Adipocyte (in vitro differentiated cells): ENCODE measurements around the gene POLE.
A peak's percentile ranks its signal among the peaks of the same experiment; 100 is the strongest.

Experiments
- DNase-seq: peaks from one replicate; pipeline ENCODE4 v3.0.0-alpha.2; 2015; ENCODE audit warnings: low read depth
- H3K27me3 ChIP-seq: replicated peaks from 2 replicates; pipeline ENCODE4 v1.7.0; 2013; ENCODE audit warnings: mild to moderate bottlenecking, low read length, moderate library complexity; ENCODE audit not compliant: control insufficient read depth, insufficient read depth
- H3K36me3 ChIP-seq: 2 replicates; pipeline ENCODE4 v1.7.0; 2013; ENCODE audit warnings: low read length, mild to moderate bottlenecking, moderate library complexity; ENCODE audit not compliant: control insufficient read depth, insufficient read depth, severe bottlenecking
- H3K4me1 ChIP-seq: 2 replicates; pipeline ENCODE4 v1.7.0; 2013; ENCODE audit warnings: mild to moderate bottlenecking, low read length, moderate library complexity; ENCODE audit not compliant: control insufficient read depth, insufficient read depth
- H3K4me3 ChIP-seq: 2 replicates; pipeline ENCODE4 v1.7.0; 2013; ENCODE audit warnings: mild to moderate bottlenecking, low read length, moderate library complexity
- H3K9ac ChIP-seq: 2 replicates; pipeline ENCODE4 v1.7.0; 2013; ENCODE audit warnings: mild to moderate bottlenecking, low read length, moderate library complexity
- H3K9me3 ChIP-seq: 2 replicates; pipeline ENCODE4 v1.7.0; 2013; ENCODE audit warnings: mild to moderate bottlenecking, low read length, moderate library complexity; ENCODE audit not compliant: control insufficient read depth

Gene POLE

DNA sequence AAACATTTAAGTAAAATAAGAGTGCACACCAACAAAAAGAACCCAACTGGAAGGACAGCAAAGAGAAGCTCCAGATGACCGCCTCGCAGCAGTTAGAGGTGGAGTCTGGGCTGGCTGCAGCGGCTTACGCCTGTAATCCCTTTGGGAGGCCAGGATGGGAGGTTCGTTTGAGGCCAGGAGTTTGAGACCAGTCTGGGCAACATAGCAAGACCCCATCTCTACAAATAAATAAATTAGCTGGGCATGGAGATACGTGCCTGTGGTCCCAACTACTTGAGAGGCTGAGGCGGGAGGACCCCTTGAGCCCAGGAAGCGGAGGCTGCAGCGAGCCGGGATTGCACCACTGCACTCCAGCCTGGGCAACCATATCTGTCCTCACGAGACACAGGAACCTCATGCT is 92.0 kb downstream of the POLE start:
- H3K4me3 ChIP-seq, result no peak overlapping the region
- H3K36me3 ChIP-seq, result no peaks in the 10 kb centered on the region
- DNase-seq, result no peak
- H3K4me1 ChIP-seq, result peaks cover 7% of the 10 kb centered on the region
- no peaks in the 10 kb centered on the region for H3K9me3 ChIP-seq
- H3K9ac ChIP-seq, result no peak overlapping the region
- no peaks in the 10 kb centered on the region for H3K27me3 ChIP-seq

GRCh38 chr12:132593938-132594358 is 93.2 kb downstream of the POLE start:
- H3K27me3 ChIP-seq, result peaks cover 3% of the 10 kb centered on the region
- H3K9ac ChIP-seq, result no peak overlapping the region
- DNase-seq, result peak; percentile 87
- peak overlapping the region; percentile 42 for H3K4me3 ChIP-seq
- H3K4me1 ChIP-seq, result peaks cover 7% of the 10 kb centered on the region
- H3K36me3 ChIP-seq, result no peaks in the 10 kb centered on the region
- H3K9me3 ChIP-seq, result peaks cover 4% of the 10 kb centered on the region

DNA sequence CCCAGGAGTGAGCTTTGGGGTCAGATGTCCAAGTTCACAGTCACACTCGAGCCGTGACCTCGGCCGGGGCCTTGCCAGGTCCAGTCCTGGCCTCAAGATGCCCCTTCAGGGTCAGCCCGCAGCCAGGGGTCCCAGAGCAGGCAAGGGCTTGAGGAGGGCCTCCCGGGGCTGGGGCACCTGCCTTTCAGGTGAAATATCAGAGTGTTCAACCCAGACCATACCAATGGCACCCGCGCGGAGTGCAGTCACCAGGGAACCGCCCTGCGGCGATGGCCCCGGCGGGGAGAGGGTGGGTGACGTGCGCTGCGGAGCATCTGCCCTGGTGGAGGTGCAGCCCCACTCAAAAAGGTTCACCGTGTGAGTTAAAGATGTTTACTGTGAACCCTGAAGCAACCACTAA is 93.6 kb downstream of the POLE start:
- H3K4me3 ChIP-seq, result peak overlapping the region; percentile 42
- peaks cover 7% of the 10 kb centered on the region for H3K9me3 ChIP-seq
- peaks cover 7% of the 10 kb centered on the region for H3K27me3 ChIP-seq
- H3K36me3 ChIP-seq, result no peaks in the 10 kb centered on the region
- peaks cover 7% of the 10 kb centered on the region for H3K4me1 ChIP-seq
- no peak overlapping the region for H3K9ac ChIP-seq
- no peak for DNase-seq

GRCh38 chr12:132593071-132593470 is 94.1 kb downstream of the POLE start:
- Histone ChIP-seq H3K9me3 (peaks cover 7% of the 10 kb centered on the region), H3K9ac (no peak overlapping the region), H3K36me3 (no peaks in the 10 kb centered on the region), H3K4me1 (peaks cover 7% of the 10 kb centered on the region), H3K27me3 (peaks cover 12% of the 10 kb centered on the region), H3K4me3 (no peak overlapping the region)
- DNase-seq, result no peak

GRCh38 chr12:132592282-132592970 is 94.7 kb downstream of the POLE start:
- Histone ChIP-seq H3K27me3 (peaks cover 17% of the 10 kb centered on the region), H3K4me1 (peaks cover 5% of the 10 kb centered on the region), H3K36me3 (no peaks in the 10 kb centered on the region), H3K9ac (no peak overlapping the region), H3K4me3 (no peak overlapping the region), H3K9me3 (peaks cover 7% of the 10 kb centered on the region)
- no peak for DNase-seq

DNA sequence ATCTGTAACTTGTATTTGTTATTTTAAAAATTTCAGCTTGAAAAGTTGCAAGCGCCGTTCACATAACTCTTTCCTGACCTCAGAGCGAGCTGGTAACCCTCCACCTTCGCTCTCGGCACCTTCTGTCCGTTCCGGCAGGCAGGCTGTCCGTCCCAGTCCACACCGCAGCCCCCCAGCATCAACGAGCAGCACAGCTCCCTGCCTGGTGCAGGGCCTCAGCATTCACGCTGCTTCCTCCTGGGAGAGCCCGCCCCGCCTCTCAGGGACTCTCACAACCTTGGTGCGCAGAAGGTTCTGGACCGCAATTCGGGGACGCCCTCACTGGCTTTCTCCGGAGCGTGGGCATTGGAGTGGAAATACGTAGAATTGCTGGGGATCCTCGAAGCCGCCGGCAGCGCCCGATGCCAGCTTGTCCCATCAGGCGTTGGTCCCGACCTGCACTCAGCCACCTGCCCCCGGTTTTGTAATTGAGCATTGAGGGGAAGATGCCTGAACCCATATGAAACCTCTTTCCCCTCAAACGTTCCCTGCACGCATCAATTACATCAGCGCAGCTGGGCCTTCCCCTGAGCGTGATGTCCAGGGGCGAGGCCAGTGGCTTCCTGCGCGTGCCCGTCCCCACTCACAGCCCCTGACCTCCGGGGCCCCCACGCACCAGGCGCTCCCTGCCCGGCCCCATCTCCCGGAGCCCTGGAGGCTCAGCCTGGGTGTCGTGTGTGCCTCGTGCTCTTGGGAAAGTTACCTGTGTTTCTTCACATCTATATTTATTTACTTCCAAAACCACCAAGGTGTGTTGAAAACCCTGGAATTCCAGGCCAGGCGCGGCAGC is 95.8 kb downstream of the POLE start:
- H3K4me1 ChIP-seq, result peaks cover 3% of the 10 kb centered on the region
- DNase-seq, result no peak
- no peaks in the 10 kb centered on the region for H3K36me3 ChIP-seq
- H3K9me3 ChIP-seq, result peaks cover 7% of the 10 kb centered on the region
- H3K9ac ChIP-seq, result no peak overlapping the region
- H3K27me3 ChIP-seq, result peaks cover 17% of the 10 kb centered on the region
- no peak overlapping the region for H3K4me3 ChIP-seq

DNA sequence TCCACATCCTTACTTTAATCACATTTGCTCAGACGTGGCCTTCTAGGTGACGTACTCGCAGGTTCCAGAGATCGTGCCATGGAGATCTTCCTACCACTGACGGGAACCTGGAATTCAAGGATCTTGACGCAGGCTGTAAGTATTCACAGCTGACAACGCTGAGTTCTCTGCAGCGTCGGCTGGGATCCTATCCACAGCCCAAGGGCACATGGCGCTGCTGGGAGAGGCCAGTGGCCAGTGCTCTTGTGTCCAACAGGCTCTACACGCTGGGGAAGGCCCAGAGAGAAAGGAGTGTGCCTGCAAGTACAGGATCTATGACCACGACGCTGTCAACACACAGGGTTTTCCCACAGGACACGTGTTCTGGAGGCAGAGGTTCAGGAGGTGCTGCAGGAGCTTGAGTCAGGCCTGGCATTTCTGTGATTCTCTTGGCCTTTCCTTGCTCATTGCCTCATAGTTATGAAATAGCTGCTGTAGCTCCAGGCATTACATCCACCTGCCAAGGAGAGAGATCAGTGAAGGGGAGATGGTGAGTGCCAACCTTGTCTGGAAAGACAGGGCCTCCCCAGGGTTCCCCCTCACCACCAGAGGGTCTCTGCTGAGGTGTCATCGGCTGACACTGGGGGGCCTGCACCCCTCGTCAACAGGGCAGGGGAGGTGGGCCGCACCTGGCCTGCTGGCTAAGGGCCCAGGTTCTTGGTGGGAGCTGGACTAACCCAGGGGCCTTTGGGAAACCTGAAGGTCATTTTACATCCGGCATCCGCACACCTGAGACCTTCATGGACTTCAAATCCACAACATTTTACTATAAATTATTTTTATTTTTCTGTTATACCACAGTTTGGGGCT is 98.1 kb downstream of the POLE start:
- Histone ChIP-seq H3K9ac (no peak overlapping the region), H3K27me3 (peaks cover 17% of the 10 kb centered on the region), H3K9me3 (peaks cover 7% of the 10 kb centered on the region), H3K4me3 (no peak overlapping the region), H3K4me1 (no peaks in the 10 kb centered on the region), H3K36me3 (no peaks in the 10 kb centered on the region)
- no peak for DNase-seq

DNA sequence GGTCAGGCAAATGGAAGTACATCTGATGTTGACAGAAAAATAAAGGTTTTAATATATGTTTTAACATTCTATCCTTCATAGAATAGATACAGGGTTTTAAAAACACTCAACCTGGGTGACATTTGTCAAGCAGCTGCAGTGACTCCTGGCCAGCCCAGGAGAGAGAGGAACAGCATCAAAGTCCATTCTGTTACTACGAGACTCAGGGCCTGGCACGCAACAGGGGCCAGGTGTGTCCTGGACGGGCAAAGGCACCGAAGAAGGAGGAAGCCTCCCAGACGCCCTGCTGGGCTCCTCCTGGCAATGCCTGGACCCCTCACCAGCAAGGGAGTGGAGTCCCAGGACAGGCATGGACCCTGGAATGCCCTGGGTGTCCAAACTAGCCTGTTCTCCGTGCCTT is 98.8 kb downstream of the POLE start:
- peaks cover 17% of the 10 kb centered on the region for H3K27me3 ChIP-seq
- no peak overlapping the region for H3K9ac ChIP-seq
- no peaks in the 10 kb centered on the region for H3K36me3 ChIP-seq
- H3K9me3 ChIP-seq, result peaks cover 7% of the 10 kb centered on the region
- no peak overlapping the region for H3K4me3 ChIP-seq
- no peak for DNase-seq
- H3K4me1 ChIP-seq, result no peaks in the 10 kb centered on the region

DNA sequence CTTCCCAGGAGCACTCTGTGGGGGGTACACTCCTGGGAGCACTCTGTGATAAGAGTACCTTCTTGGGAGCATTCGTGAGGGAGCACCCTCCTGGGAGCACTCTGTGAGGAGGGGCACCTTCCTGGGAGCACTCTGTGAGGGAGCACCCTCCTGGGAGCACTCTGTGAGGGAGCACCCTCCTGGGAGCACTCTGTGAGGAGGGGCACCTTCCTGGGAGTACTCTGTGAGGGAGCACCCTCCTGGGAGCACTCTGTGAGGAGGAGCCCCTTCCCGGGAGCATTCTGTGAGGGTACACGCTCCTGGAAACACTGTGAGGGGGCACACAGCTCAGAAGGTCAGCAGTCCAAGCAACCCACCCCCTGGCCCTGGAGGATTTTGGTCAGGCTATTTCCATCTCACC is 99.4 kb downstream of the POLE start:
- H3K9me3 ChIP-seq, result peaks cover 7% of the 10 kb centered on the region
- H3K4me1 ChIP-seq, result no peaks in the 10 kb centered on the region
- no peak for DNase-seq
- H3K4me3 ChIP-seq, result no peak overlapping the region
- H3K36me3 ChIP-seq, result no peaks in the 10 kb centered on the region
- peaks cover 17% of the 10 kb centered on the region for H3K27me3 ChIP-seq
- H3K9ac ChIP-seq, result no peak overlapping the region

GRCh38 chr12:132586929-132587328 is 100.2 kb downstream of the POLE start:
- H3K36me3 ChIP-seq, result no peaks in the 10 kb centered on the region
- H3K4me1 ChIP-seq, result no peaks in the 10 kb centered on the region
- H3K27me3 ChIP-seq, result peaks cover 17% of the 10 kb centered on the region
- DNase-seq, result no peak
- no peak overlapping the region for H3K9ac ChIP-seq
- peaks cover 7% of the 10 kb centered on the region for H3K9me3 ChIP-seq
- no peak overlapping the region for H3K4me3 ChIP-seq

GRCh38 chr12:132585177-132585576 is 102.0 kb downstream of the POLE start:
- Histone ChIP-seq H3K9me3 (peaks cover 7% of the 10 kb centered on the region), H3K36me3 (peaks cover 6% of the 10 kb centered on the region), H3K9ac (no peak overlapping the region), H3K4me3 (no peak overlapping the region), H3K27me3 (peaks cover 17% of the 10 kb centered on the region), H3K4me1 (no peaks in the 10 kb centered on the region)
- no peak for DNase-seq
